NCI-H187 (cell line): ENCODE measurements around the gene NPEPL1.

Experiments
- DNase-seq, 2 experiments: peaks; one replicate each; lab custom pipeline; 2025; lab: John Stamatoyannopoulos, UW

The NPEPL1 gene

DNA sequence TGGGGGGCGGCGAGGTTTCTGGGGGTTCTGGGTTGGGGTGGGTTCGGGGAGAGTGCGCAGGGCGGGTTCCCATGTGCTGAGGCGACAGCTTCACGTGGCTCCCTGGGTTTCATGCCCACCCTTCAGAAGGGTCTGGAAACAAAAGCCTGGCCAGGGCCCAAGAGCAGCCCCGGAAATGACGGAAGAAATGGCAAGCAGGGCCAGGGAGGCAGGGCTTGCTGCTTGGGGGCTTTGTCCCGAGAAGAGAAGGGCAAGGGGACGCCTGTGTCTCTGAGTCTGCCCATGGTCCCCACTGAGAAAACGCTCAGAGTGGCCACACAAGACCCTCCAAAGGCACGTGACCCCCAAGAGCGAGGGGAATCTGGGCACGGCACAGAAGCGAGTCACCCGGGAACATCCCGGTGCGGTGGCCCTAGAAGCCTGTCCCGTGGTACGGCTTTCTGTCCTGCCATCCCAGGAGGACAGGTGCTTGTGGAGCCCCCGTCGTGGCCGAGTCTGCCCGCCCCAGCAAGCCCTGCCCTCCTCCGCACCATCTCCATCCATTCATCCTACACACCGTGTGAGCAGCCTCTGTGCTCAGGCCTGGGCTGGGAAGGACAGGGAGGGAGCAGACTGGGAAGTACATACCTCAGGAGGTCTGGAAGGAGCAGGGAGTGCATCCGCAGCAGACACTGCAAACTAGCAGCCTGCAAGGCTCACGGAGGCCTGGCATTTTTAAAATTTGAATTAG lies 9.0 kb downstream of the NPEPL1 start:
- no peak for DNase-seq

GRCh38 chr20:58702161-58702510 lies 9.5 kb downstream of the NPEPL1 start:
- no peak for DNase-seq

DNA sequence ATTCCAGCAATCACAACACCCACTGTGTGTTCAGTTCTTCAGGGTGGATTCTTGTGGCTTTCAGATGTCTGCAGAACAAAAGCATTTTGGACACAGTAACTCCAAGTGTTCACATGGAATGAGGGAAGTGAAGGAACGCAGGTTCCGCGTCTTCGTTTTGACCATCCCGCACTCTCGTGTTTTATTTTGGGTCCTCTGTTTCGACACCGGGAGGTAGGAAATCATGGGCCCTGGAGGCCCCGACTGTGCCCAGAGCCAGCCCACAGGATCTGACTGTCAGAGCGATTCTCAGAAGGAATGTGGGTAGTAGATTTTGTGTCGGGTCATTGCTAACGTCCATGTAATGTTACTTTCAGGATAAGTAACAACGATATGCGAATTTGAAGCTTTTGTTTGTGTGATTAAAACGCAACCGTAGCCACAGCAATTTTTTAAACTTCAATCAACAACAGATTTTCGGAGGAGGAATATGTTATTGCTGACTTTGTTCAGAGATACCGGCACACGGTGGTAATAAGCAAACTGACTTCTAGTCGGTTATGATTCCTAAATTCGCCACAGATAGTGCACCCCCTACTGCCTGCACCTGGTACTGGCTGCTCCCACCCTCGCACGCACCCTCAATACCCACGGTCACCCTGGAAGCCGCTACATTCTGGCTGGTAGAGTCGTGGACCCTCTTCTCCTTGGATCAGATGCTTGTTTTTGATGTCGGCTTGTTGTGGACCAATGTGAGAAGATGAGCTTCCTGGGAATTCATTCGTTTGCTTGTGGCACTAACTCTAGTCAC lies 10.5 kb downstream of the NPEPL1 start:
- DNase-seq, result no peak

GRCh38 chr20:58703765-58704371 lies 11.3 kb downstream of the NPEPL1 start:
- no peak for DNase-seq

- no peak for DNase-seq
Observed at GRCh38 chr20:58705208-58705926, 12.8 kb downstream of the NPEPL1 start.

GRCh38 chr20:58706150-58706892 lies 13.7 kb downstream of the NPEPL1 start:
- DNase-seq, result no peak

DNA sequence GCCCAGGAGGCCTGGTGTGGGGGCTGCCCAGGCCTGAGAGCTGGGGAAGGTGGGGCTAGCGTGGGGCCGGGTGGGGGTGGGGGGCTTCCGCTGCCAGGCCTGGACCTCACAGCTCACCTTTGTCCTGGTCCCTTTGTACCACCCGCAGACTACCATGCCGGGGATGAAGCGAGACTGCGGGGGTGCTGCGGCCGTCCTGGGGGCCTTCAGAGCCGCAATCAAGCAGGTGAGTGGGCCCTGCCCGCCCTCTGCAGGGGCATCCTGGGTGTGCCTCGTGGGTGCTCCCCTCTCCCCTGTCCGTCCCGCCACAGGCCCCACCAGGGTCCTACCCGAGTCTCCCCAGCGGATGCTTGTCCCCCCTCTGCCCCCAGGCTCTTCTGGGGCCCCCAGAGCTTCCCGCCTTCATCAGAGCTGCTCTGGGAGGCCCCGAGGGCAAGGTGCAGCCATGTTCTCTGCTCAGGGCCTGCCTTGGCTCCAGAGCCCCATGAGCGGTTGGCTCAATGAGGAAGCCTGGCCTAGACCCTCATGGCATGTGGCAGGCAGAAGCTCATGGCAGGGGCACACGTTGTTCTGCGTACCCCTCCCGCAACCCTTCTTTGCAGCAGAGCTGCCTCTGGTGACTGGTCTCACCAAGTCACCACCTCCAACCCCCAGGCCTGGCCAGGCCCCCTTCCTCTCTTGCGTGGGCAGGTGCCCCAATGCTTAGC lies 14.5 kb downstream of the NPEPL1 start:
- DNase-seq, result no peak

- no peak for DNase-seq
Observed at GRCh38 chr20:58707770-58708169, 15.2 kb downstream of the NPEPL1 start.

- no peak for DNase-seq
Observed at GRCh38 chr20:58708246-58708931, 15.8 kb downstream of the NPEPL1 start.

GRCh38 chr20:58709013-58709702 lies 16.6 kb downstream of the NPEPL1 start:
- DNase-seq, result no peak

GRCh38 chr20:58709703-58710039 lies 17.1 kb downstream of the NPEPL1 start:
- DNase-seq, result no peak

DNA sequence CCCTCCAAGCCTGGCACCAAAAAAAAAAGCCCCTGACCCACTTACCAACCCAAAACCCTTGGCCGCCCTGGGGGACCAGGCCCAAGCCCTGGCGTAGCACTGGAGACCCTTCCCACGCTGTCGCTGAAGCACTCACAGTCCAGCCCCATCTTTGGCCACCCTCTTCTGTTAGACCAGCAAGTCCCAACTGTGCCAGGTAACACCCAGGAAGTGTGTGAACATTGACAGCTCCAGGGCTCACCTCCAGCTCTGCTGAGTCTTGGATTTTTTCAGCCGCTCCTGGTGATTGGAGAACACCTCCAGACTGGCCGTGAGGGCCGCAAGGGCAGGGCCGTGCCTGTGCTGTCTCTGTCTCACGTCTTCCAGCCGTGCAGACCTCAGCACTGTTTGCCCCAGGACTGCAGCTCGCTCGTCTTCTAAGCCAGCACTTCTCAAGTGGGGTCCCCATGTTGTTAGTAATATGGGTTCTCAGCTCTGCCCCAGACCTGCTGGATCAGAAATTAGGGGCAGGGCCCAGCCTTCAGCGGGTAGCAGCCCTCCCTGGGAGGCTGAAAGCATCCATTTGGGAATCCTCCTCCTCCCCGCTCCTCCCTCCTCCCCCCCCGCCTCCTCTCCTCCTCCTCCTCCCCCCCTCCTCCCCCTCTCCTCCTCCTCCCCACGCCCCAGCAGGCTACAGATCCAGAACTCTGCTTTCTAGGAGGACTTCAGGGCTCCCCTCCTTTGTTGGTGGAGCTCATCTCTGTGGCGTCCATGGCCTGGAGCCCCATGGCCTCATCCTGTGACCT lies 18.1 kb downstream of the NPEPL1 start:
- DNase-seq, result no peak

GRCh38 chr20:58711266-58712051 lies 18.9 kb downstream of the NPEPL1 start:
- no peak for DNase-seq

DNA sequence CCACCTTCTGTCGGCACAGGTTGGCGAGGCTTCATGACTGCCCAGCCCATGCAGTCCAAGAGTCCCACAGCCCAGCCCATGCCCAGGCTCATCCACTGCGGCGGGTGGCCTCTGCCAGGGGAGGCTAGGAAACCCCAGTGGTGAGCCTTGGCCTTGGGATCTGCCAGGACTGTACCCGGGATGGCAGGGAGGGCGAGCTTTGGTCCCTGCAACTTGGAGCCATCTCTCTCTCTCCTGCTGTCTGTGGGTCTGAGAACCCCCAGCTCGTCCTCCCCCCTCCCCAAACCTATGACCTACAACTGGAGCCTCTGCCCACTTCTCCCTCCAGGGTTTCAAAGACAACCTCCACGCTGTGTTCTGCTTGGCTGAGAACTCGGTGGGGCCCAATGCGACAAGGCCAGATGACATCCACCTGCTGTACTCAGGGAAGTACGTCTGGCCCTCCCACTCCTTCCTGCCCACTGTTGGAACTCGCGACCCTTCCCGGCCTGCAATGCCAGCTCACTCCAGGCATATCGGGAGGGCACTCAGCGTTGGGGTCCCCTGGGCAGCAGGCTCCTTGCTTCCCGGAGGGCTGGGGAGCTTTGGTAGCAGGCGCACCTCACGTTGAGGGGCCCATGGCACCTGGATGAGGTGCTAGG lies 19.7 kb downstream of the NPEPL1 start:
- DNase-seq, result no peak

DNA sequence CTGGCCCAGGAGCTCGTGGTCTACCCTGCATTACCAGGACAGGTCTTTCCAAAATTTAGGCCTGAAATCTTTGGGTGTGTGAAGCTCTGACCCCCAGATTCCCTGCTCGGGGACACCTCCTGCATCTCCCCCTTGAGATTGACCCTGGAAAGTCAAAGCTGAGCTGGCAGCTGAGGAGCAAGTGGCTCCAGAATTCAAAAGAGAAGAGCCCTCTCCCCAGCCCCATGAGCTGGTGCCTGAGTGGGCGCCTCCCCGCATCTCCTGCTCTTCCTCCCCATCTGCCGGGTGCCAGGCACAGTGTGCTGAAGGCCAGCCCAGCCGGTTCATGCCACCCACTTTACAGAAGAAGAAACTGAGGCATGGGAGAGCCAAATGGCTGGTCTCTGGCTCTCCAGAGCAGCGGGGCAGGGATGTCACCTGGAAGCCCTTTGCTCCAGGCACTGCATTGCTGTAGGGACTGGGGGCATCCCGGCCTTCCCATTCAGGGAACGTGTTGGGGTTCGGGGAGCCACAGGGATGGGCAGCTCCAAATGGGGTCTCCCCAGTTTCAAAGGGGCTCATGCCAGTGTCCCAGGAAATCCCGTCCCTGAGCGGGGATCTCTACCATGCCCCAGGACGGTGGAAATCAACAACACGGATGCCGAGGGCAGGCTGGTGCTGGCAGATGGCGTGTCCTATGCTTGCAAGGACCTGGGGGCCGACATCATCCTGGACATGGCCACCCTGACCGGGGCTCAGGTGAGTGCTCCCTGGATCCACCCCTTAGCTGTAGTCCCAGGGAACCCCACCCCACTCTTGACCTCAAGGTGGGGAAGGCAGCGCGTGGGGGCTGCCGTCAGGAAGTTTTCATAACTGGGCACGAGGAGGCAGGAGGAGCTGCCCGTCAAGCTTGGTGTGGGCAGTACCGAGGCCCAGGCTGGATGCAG lies 20.5 kb downstream of the NPEPL1 start:
- no peak for DNase-seq

DNA sequence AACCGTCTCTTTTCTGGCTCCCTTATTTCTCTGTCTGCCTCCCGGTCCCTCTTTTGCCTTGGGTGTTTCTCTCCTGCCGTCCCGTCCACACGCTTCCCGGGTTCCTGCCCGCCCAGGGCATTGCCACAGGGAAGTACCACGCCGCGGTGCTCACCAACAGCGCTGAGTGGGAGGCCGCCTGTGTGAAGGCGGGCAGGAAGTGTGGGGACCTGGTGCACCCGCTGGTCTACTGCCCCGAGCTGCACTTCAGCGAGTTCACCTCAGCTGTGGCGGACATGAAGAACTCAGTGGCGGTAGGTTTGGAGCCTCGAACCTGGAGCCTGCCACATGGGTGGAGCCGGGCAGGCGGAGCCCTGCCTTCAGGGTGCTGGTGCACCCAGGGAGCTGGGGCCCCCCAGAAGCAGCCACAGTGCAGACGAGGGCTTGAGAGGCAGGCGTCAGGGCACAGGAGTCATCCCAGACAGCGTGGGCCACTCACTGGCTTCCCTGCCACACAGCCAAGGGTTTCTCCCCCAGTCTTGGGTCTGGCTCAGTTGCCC lies 21.3 kb downstream of the NPEPL1 start:
- no peak for DNase-seq
